HG03439 (cell line): Measurements from ENCODE around the gene NRXN3.

Experiments
- ATAC-seq: cut with Tn5 transposase; IDR thresholded peaks from one replicate; pipeline ENCODE4 v1.9.1; 2021; ENCODE audit warnings: mild to moderate bottlenecking, moderate library complexity; ENCODE audit not compliant: unreplicated experiment

The NRXN3 gene

DNA sequence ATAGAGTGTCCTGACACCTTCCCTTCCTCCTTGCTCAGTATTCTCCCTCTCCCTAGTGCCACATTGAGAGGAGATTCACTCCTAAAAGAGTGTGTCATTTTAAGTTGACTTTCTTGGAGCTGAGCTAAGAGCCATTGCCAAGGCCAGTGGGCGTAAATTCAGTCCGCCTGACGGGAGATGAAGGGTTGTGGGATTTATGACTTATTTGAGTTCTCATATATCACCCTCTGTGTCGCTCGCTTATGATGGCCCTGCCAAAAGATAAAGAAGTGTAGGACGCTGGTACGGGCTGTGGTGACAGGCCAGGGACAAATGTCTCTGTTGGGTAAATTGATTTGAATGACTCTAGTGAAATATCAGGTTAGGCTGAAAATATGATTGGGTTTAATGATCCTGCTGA, 867.4 kb downstream of the NRXN3 start:
- ATAC-seq, result no peak

DNA sequence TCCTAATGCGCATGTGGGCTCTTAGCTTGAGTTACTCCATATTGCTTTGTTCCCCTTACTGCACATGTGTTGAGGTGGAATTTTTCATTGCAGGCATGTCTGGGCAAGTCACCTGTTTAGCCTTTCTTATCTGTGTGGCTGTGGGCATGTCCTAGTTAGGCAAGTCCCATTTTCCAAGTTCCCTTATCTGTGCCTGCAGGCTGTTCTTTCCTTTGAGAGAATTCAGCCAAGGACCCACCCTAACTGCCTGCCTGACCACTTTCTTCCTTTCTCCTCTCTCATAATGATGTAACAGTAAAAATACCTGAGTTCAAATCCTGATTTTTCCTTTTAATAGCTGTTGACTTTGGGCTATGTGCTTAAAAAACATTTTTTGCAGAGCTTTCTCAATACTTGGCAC, 870.6 kb downstream of the NRXN3 start:
- ATAC-seq, result no peak

DNA sequence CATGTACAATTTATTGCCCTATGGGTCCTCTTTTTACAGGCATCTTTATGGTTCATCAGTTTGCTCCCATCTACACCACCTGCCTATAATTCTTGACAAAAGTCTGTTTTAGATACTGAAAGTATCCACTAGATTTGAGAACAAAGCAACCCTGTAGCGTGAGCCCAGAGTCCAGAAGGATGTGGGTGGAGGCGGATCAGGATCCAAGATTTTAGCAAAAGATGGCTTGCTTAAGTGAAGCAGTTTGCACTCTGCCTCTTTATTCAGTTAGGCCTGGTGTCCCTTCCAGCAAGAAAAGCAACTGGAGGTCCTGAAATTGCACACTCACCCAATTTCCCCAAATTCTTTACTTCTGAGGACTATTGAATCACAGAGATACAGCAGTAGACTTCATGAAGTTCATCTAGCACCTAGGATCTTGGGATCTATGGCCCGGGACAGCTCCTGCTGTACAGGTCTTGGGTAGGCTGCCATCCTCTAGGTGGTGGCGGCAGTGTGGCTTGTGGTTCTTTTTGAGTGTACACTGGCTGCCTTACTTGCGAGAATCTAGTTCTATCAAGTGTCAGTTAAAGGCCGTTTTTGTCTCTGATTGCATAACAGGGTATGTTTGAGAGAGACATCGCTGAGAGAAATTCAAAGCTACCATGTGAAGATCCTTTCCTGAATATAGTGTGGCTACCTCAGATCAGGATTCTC, 873.2 kb downstream of the NRXN3 start:
- no peak for ATAC-seq

DNA sequence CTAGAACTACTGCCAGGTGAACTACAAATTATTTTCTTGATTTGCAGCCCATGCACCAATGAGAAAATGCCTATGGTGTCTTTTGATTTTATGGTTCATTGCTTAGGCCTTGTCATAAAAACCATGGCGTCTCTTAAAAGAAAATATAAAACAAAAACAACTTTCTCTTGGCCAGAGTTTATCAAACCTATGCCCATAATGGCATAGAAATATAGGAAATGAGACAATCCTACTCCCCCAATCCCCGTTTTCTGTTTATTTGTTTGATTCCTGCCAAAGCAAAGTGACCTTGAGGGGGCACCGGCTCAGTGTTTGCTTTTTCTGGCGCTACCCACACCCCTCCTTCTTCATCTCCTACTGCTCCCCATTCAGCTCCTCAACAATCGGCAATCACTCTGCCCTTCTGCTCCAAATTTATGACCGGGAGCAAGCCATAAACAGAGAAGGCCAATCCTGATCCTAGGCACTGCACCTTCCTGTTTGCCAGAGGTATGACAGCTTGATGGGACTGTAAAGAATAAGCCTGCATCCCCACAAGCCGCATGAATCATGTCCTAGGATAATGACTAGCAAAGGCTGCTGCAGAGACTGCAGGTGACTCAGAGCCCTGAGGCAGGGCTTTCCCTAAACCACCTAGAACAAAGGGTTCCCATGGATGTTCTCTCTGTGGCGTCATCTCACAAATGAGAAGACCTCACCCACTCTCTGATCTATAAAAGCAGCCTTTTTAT, 874.9 kb downstream of the NRXN3 start:
- ATAC-seq, result no peak

DNA sequence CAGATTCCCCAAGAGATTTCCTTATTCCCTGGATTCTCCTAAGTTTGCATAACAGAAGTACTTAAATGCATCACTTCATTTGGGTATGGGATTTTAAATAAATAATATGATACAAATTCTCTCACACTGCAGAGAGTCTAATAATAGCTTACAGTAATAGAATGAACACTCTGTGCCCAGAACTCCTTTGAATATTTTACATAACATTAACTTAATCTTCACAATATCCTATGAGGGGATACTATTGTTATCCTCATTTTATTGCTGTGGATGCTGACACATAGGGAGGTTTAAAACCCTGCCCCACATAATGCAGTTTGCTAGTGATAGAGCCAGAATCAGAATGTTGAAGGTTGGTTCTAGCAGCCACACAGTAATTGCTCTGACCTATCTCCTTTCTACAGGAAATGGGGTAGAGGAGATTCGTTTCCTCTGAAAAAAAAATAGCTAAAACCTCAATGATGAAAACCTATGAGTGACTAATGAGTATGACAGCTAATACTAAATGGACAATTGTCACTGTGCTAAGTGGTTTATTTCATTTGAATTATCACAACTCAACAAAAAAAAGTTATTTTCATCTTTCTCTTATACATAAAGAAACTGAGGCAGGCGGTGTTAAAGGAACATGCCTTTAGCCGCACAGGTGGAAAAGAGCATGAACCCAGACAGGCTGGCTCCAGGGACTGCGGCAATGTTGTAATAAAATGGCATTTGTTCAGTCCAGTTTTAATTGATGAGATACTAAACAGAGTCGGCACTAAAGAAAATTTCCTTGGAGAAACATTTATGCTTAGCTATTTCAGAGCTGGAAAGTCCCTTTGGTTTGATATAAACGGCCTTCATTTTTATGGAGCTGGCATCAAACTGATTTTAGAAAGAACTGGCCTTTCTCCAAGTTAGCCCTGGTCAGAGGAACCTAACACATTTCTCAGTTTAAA, 880.9 kb downstream of the NRXN3 start:
- no peak for ATAC-seq

DNA sequence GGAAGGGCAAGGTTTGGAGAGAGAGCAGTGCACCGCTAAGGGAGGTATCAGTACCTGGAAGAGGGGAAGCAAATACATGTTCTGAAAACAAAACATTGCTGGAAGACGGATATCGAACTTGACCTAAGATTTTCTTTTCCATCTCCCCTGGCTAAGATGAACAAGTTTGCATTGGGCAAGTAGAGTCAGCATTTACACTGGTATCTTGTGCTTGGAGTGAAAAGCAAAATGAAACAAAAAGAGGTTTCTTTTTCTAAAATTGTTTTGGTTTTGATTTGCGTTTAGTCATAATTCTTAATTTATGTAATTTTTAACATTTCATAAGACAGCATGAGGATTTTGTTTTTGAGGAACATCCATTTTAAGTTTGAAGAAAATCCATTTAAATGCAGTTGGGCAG, 881.6 kb downstream of the NRXN3 start:
- no peak for ATAC-seq

DNA sequence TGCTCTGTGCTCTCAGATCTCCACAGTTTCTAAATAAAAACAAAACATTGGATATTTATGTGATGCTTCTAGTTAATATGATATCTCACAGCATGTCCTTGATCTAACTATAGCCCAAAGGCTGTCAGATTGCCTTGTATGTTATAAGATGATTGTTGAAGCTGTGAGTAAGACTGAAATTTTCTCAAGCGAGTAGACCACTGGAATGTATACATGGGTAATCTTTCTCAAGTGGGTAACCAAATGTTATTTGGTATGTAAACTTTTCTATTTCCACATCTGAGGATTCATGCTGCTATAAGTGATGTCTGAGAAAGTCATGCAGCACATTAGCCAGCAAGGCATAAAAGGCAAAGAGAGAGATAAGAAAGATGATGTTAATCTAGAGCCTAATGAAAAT, 886.7 kb downstream of the NRXN3 start:
- no peak for ATAC-seq

DNA sequence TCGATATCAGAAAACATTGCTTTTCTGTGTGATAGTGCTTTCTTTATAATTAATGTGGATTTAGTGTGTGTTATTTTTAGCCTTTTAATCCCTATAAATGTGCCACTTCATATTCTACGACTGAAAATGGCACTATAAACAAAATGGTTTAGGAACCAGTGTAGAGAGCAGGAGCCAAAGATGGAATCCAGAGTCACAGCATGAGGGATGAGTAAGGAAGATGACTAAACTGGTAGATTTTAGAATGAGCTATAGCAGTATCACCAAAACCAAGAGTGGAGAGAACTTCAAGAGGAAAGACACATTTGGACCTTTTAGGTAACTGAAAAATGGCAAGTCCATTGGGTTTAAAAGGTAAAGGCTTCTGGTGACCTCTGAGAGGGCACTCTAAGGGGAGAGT, 887.2 kb downstream of the NRXN3 start:
- no peak for ATAC-seq

DNA sequence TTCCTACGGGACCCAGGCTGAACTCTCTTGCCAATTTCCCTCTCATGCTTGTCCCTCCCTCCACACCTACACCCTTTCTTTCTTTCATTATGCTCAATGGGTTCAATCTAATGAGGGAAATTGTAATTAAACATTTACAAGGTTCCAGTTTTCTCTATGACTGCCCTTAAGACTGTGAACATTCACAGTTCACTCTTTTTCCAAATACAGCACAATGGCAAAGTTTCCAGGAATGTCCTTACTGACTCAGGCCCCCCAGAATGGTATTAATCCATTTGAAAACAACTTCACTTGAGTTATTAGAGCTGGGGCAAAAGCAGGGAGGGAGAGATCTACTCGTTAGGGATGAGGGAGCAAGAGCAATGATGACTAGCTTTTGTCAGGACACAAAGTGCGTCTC, 892.1 kb downstream of the NRXN3 start:
- ATAC-seq, result no peak

DNA sequence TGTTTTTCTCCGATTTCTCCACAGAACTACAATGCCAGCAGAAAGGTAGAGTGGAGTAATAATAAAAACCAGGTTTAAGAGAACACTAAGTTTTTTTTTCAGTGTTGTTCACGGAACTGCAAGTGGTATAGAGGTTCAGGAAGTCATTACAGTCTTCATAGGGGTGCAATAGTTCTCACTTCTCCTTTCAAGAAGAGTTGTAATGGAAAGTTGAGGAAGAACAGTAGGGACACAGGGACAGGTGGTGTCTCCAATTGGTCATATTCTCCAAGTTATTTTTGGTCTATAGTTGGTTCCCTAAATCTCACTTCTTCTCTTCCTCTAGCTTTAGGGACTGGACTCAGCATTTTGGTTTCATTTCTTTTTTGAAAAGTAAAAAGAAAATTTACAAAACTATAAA, 894.0 kb downstream of the NRXN3 start:
- no peak for ATAC-seq

DNA sequence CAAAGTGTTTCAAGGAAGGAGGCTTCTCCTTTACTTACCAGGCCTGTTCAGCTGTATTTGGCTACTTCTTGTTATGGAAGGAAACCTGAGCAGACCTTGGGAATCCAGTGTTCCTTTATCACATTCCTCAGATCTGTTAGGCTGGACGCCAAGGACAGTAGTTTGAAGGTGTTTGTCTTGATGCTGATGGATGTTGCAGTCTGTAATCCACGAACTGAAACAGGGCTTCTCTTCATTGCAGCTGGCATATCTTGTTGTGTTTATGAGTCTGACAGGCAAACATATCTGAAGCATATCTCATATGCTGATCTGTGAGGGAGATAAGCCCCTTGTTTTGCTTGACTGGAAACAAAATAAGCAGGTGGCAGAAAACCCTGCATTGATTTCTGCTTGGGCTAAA, 904.3 kb downstream of the NRXN3 start:
- ATAC-seq, result no peak

DNA sequence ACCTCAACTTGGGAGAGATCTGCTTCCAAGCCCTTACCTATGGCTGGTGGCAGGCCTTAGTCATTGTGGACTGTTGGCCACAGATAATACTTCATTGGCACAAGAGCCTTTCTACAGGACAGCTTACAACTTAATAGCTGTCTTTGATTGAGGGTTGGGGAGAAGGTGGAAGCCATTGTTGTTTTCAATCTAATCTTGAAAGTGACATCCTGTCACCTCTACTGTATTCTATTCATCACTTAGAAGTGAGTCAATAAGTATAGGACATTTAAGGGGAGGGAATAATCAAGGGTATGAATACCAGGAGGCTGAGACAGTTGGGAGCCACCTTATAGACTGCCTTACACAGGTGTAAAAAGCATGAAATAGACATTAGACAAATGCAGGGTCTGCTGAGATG, 906.3 kb downstream of the NRXN3 start:
- no peak for ATAC-seq

DNA sequence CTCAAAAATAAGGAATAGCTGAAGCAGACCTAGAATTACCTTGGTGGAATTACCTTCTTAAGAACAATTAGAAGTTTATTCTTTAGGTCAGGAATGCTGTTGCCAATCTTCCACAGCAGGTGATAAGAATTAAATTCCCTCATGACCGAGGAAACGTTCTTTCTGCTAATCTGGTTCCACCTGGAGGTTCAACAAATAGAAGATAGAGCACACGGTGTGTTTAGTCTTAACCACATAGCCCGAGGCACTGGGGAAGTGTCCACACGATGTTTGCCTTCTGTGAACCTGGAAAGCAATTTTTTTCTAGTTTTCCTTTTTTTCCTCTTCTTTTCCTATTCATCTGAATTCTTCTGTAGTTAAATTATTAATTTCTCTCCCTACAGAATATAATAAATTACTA, 906.9 kb downstream of the NRXN3 start:
- ATAC-seq, result no peak

DNA sequence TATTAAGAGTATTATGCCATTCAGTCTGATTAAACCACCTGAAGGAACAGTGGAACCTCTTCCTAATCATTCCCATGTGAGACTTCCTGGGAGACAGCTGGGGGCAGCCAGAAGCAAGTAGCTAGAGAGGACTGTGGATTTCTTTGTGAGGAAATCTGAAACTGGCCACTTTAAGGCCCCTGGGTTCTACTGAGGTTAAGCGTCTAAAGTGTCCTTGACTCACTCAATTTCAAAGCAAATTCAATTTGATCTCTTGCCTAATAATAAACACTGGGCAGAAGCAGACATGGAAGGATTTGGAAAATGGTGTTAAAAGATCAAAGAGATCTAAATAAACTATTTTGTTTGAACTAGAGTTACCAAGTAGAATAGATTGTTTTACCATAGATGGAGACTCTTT, 909.9 kb downstream of the NRXN3 start:
- no peak for ATAC-seq

DNA sequence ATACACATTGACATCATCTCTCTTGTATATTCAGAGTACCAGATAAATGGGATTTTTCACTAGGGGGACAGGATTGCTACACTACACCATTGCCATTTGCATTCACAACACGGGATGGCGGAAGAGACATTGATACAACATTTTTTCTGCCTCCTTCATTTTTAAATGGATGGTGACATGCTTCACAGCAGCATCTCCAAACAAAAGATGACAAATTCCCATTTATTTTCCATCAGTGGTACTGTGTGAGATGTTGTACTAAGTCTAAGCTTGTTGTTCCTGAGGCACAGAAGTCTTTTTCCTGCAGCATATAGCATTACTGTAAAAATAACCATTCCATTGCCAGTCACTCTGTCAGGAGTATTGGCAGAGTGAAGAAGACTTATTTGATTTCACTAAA, 912.7 kb downstream of the NRXN3 start:
- ATAC-seq, result no peak

DNA sequence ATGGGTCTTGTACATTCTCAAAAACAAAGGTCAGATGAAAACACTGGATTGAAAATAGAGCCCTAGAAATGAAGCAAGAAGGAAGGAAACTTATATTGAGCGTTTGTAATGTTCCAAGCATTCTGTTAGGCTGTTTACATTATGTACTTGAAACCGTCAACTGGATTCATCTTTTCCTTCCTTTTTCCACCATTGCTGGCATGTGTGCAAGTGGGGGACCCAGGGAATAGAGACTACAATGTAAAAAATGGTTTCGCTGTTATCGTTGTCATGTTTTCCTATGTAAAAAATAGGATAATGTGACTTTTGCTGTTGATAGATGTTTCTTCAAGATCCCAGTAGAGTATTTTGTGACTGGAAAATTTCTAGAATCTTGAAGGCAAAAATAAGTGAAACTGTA, 913.2 kb downstream of the NRXN3 start:
- ATAC-seq, result no peak

DNA sequence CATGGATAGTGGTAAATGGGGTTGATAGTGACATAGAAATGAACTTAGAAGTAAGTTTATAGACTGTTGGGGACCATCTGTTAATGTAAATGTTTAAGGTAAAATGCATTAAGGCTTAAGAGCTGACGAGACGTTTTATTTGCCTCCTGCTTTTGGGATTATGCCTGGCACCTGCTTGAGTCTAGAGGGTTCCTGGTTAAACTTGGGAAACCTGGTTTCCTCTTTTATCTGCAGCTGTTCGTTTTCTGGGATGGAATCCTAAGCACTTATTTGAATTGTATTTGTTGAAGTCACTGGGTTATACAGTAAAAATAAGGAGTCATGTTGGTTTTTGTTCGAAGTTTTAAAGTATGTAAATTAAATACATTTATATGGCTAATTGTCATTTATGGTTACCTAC, 914.7 kb downstream of the NRXN3 start:
- ATAC-seq, result no peak

DNA sequence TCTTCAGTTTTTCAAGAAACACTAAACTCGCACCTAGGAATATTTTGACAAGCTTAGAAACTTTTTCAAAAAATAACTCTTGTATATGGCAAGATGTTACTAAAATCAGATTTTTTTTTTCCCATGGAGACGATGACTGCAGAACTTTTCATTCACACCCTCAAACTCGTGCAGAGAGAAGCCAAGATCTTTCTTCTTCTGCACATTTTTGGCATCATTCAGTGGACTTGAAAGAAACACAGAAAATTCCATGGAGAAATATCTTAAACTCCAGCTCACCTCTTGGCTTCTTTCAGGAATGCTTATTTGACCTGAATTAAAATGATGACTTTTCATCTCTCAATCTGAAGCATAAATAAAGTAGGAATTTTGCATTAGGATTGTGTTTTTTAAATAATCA, 919.4 kb downstream of the NRXN3 start:
- no peak for ATAC-seq

DNA sequence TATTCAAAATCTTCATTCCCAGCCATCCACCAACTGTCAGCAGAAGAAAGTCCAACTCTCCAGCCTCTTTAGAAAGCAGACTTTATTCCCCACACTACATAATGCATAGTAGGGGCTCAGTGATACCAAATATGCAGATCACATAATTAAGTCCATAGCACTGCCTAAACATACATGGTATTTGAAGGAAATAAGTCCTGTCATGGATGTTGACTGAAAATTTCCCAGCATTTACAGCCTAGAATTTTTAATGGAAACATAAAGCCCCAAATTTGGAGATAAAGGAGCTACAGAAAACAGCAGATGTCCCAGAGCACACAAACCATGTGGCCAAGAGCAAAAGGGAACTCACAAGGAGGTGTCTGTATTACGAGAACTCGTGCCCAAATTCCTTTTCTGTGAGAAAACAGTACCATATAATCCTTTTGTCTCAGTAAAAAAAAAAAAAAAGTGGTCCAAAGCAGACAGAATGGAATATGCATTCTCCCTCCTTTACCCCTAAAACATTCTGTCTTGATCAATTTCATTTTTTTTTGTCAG, 920.5 kb downstream of the NRXN3 start:
- ATAC-seq, result no peak

DNA sequence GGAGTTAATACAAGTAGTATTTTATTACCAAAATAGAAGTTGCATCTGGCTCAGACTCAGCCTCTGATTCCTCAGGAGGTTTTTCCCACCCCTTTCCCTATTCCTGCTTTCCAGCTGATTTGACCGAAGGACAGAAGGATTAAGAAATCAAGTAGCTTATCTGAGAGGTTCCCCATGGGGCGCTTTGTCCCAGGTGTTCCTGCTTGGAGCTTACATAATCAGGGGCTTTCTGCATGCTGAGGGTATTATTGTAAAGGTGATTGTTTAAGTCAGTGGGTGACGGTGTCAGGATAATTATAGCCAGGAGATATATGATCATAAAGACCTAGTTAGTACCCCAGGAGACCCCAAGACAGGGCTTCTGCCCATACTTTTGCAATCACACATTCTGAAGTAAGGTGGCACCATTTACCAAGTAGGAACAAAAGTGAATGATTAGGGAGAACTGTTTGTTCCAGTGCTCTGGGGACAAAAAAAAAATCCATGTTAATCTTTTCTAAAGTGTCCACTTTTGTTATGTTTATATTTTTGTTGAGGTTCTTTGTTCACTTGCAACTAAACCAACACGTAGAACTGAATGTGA, 921.3 kb downstream of the NRXN3 start:
- ATAC-seq, result no peak

DNA sequence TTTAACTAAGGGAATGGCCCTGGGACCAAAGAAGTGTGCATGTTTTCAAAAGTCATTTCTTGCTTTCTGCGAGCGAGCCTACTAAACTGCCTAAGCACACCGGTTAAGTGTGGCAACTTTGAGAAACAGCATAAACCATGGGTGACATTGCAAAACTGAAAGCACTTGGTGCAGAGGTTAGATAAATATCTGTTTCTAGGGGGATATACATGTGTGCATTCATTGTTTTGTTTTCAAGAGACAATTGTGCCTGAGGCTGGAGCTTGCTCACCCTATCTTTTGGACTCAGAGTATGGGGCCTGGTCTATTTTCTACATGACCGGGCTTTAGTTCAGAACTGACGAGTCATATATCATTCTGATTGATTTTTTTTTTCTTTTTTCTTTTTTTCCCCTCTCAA, 923.4 kb downstream of the NRXN3 start:
- ATAC-seq, result no peak
